OCI-LY3 (cell line): ENCODE measurements around the gene IFITM1.

Experiments
- CTCF ChIP-seq: fragments of 200-600, 300-600 bp; sonication (generic); IDR thresholded peaks from 2 replicates; pipeline ENCODE4 v1.5.1; 2014; ENCODE audit warnings: antibody characterized with exemption, low read length, low read depth
- EZH2phosphoT487 ChIP-seq: fragments of 200-600 bp; shearing (Covaris generic); IDR thresholded peaks from 2 replicates; pipeline ENCODE4 v1.6.1; 2018; ENCODE audit warnings: antibody characterized with exemption, mixed run types, low read depth

- TF ChIP-seq CTCF (no peak), EZH2phosphoT487 (no peak)
Measured at GRCh38 chr11:303363-303762, 10.5 kb upstream of the IFITM1 start.
